Retina (tissue), 1 donor: ENCODE measurements around the gene ZNF506.
"Not testable (repeated sequence)": the region's sequence is repeated elsewhere in the genome, so short reads cannot be mapped to it uniquely, and the experiment has no call there.

Source experiments
- DNase-seq: peaks from one replicate; pipeline ENCODE4 v3.0.0-alpha.2; 2016

Gene ZNF506

DNA sequence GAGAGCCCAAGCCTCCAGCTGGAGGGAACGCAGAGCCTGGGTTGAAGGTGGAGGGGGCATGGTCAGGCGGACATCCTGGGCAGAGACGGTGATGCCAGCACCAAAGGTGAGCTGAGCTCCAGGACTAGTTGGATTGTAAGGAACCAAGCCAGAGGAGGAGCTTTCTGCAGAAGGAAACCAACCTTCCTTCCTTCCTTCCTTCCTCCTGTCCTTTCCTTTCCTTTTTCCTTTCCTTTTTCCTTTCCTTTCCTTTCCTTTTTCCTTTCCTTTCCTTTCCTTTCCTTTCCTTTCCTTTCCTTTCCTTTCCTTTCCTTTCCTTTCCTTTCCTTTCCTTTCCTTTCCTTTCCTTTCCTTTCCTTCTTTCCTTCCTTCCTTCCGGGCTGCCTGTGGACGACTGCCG lies 77.6 kb downstream of the ZNF506 start:
- not testable (repeated sequence) for DNase-seq

- DNase-seq, result no peak
Measured at GRCh38 chr19:19743176-19743575, 78.4 kb downstream of the ZNF506 start.

DNA sequence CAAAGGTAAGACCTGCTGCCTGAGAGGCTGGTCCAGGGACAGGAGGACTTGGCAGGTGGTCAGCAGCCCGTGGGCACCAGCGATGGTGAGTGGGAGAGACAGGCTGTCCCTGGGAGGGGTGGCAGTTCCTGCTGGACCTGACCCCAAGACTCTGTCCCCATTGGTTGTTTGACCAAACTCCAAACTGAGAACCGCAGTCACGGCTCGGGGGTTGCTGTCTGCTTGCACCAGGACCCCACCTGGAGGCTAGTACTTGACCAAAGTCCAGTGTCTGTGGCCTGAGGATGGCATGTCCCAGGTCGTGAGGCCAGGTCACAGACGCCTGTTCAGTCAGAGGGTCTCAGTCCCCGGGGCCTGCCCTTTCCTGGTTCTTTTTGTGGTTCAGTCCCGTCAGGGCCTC lies 78.8 kb downstream of the ZNF506 start:
- no peak for DNase-seq
